Measurements from ENCODE around the gene FKBP5. TPM values are rescaled to one million over a fixed set of nuclear protein-coding genes. Genes with fewer than 3 reads are reported as not detected.

FKBP5 gene
- total RNA-seq, 1 donor = 5.1 TPM

DNA sequence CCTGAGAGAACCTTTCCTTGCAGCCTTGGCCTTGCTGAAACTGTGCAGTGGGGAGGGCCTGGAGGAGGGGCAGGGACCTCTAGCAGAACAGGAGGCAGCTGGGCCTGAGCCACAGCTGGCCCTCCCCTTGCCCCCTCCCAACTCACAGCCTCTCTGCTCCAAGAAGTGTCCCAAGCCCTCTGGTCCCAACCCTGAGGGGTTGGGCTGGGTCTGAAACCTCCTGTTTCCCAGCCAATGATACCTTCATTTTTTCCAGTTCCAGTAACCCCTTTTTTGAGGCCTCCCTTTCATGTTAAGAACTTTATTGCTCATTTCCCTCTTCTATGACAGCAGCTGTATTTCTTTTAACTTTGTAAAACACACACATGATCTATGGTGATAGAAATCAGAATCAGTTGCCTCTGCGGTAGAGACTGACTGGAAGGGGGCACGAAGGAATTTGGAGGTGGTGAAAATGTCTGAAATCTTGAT lies 30.2 kb upstream of the FKBP5 start:
- H3K36me3 ChIP-seq (ENCODE audit: insufficient read depth, low read length) = no peaks in the 10 kb centered on the region
- H3K4me1 ChIP-seq (ENCODE audit: insufficient read depth, low read length) = peaks cover 8% of the 10 kb centered on the region
- no peaks in the 10 kb centered on the region for H3K27me3 ChIP-seq (ENCODE audit: insufficient read depth, low read length)
- H3K79me2 ChIP-seq (ENCODE audit: insufficient read depth, low read length) = no peaks in the 10 kb centered on the region
- H2AFZ ChIP-seq (ENCODE audit: low read length) = no peak overlapping the region
- H3K4me3 ChIP-seq (ENCODE audit: insufficient read depth, low read length) = no peak overlapping the region
- no peaks in the 10 kb centered on the region for H3K9me3 ChIP-seq (ENCODE audit: low read depth, low read length)
- DNase-seq (ENCODE audit: insufficient read length, low spot score, missing footprints) = no peak
- no peaks in the 10 kb centered on the region for H4K20me1 ChIP-seq (ENCODE audit: insufficient read depth, low read length)
- H3K4me2 ChIP-seq (ENCODE audit: insufficient read depth, low read length) = no peak overlapping the region
- TF ChIP-seq, protein P1, sequence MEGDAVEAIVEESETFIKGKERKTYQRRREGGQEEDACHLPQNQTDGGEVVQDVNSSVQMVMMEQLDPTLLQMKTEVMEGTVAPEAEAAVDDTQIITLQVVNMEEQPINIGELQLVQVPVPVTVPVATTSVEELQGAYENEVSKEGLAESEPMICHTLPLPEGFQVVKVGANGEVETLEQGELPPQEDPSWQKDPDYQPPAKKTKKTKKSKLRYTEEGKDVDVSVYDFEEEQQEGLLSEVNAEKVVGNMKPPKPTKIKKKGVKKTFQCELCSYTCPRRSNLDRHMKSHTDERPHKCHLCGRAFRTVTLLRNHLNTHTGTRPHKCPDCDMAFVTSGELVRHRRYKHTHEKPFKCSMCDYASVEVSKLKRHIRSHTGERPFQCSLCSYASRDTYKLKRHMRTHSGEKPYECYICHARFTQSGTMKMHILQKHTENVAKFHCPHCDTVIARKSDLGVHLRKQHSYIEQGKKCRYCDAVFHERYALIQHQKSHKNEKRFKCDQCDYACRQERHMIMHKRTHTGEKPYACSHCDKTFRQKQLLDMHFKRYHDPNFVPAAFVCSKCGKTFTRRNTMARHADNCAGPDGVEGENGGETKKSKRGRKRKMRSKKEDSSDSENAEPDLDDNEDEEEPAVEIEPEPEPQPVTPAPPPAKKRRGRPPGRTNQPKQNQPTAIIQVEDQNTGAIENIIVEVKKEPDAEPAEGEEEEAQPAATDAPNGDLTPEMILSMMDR (IDR thresholded peaks at IDR 0.05; ENCODE audit: extremely low read depth, low read depth, low read length) = no peak
- no peak overlapping the region for H3K27ac ChIP-seq (ENCODE audit: low read depth, low read length)

DNA sequence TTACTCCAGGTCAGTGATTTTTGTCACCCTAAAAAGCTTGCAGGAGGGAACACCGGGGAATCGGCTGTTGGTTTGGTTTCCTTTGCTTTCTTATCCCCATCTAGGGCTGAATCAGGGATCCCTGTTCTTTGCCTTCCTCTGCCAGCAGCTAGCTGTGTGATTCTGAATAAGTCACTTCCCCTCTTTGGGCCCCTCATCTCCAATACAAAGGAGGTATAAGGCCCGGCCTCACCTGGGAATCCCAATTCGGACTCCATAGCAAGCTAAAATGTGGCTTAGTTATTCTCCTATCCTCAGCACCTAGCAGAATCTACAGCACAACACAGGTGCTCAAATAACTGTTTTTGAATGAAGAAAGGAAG lies 29.6 kb upstream of the FKBP5 start:
- Histone ChIP-seq H3K27ac (ENCODE audit: low read depth, low read length) (no peak overlapping the region), H3K9me3 (ENCODE audit: low read depth, low read length) (no peaks in the 10 kb centered on the region), H3K4me1 (ENCODE audit: insufficient read depth, low read length) (peaks cover 8% of the 10 kb centered on the region)

GRCh38 chr6:35717449-35718374 lies 29.0 kb upstream of the FKBP5 start:
- H3K27ac ChIP-seq (ENCODE audit: low read depth, low read length) = no peak overlapping the region
- DNase-seq (ENCODE audit: insufficient read length, low spot score, missing footprints) = no peak
- no peaks in the 10 kb centered on the region for H3K79me2 ChIP-seq (ENCODE audit: insufficient read depth, low read length)
- H3K4me1 ChIP-seq (ENCODE audit: insufficient read depth, low read length) = peaks cover 8% of the 10 kb centered on the region
- H3K4me3 ChIP-seq (ENCODE audit: insufficient read depth, low read length) = no peak overlapping the region
- no peaks in the 10 kb centered on the region for H3K27me3 ChIP-seq (ENCODE audit: insufficient read depth, low read length)
- H3K36me3 ChIP-seq (ENCODE audit: insufficient read depth, low read length) = no peaks in the 10 kb centered on the region
- H4K20me1 ChIP-seq (ENCODE audit: insufficient read depth, low read length) = no peaks in the 10 kb centered on the region
- H3K4me2 ChIP-seq (ENCODE audit: insufficient read depth, low read length) = no peak overlapping the region
- no peak overlapping the region for H2AFZ ChIP-seq (ENCODE audit: low read length)
- no peaks in the 10 kb centered on the region for H3K9me3 ChIP-seq (ENCODE audit: low read depth, low read length)
- TF ChIP-seq, protein P1 (IDR thresholded peaks at IDR 0.05; ENCODE audit: extremely low read depth, low read depth, low read length) = no peak

More for the DNA sequence above, 29.6 kb upstream of the FKBP5 start:
- Histone ChIP-seq H3K79me2 (ENCODE audit: insufficient read depth, low read length) (no peaks in the 10 kb centered on the region), H4K20me1 (ENCODE audit: insufficient read depth, low read length) (no peaks in the 10 kb centered on the region), H3K4me2 (ENCODE audit: insufficient read depth, low read length) (no peak overlapping the region), H2AFZ (ENCODE audit: low read length) (no peak overlapping the region), H3K4me3 (ENCODE audit: insufficient read depth, low read length) (no peak overlapping the region), H3K27me3 (ENCODE audit: insufficient read depth, low read length) (no peaks in the 10 kb centered on the region), H3K36me3 (ENCODE audit: insufficient read depth, low read length) (no peaks in the 10 kb centered on the region)
- TF ChIP-seq, protein P1 (IDR thresholded peaks at IDR 0.05; ENCODE audit: extremely low read depth, low read depth, low read length) = no peak
- DNase-seq (ENCODE audit: insufficient read length, low spot score, missing footprints) = no peak

GRCh38 chr6:35716798-35717197 lies 28.1 kb upstream of the FKBP5 start:
- DNase-seq (ENCODE audit: insufficient read length, low spot score, missing footprints) = no peak
- H3K4me1 ChIP-seq (ENCODE audit: insufficient read depth, low read length) = peaks cover 8% of the 10 kb centered on the region
- H4K20me1 ChIP-seq (ENCODE audit: insufficient read depth, low read length) = no peaks in the 10 kb centered on the region
- no peak overlapping the region for H3K27ac ChIP-seq (ENCODE audit: low read depth, low read length)
- no peaks in the 10 kb centered on the region for H3K36me3 ChIP-seq (ENCODE audit: insufficient read depth, low read length)
- H3K4me3 ChIP-seq (ENCODE audit: insufficient read depth, low read length) = no peak overlapping the region
- no peak overlapping the region for H3K4me2 ChIP-seq (ENCODE audit: insufficient read depth, low read length)
- no peaks in the 10 kb centered on the region for H3K79me2 ChIP-seq (ENCODE audit: insufficient read depth, low read length)
- H2AFZ ChIP-seq (ENCODE audit: low read length) = no peak overlapping the region
- TF ChIP-seq, protein P1 (IDR thresholded peaks at IDR 0.05; ENCODE audit: extremely low read depth, low read depth, low read length) = no peak
- H3K9me3 ChIP-seq (ENCODE audit: low read depth, low read length) = no peaks in the 10 kb centered on the region
- no peaks in the 10 kb centered on the region for H3K27me3 ChIP-seq (ENCODE audit: insufficient read depth, low read length)

Measured in osteoblast (primary cell).